HCT116 (cell line): ENCODE data around the gene POLR3GL. TPM values are rescaled to one million over a fixed set of nuclear protein-coding genes. Genes with fewer than 3 reads are reported as not detected.

Experiments
- ATAC-seq: fragments of 200-7000 bp; cut with Tn5 transposase; 2 replicates; pipeline ENCODE4 v1.9.1; 2020; ENCODE audit warnings: mild to moderate bottlenecking, moderate library complexity
- BruUV-seq: library from RNA; stranded (reverse); fragments of 400-500 nt; replicated peaks from 2 replicates; lab custom pipeline; 2021; lab: Mats Ljungman, UMichigan
- CTCF ChIA-PET: fragments of 300-600 bp; sonication (Branson Sonifier 250); formaldehyde crosslinking; loops from one replicate; lab custom pipeline; 2021; ENCODE audit warnings: antibody characterized with exemption; lab: Charles Lee
- POLR2A ChIA-PET: fragments of 300-600, 350-600 bp; sonication (Branson Sonifier 250); formaldehyde crosslinking; loops from one replicate; lab custom pipeline; 2021; ENCODE audit warnings: antibody characterized with exemption; lab: Charles Lee
- RAD21 ChIA-PET, 2 experiments: fragments of 300-600 bp; sonication (Branson Sonifier 250); formaldehyde crosslinking; loops; one replicate each; lab custom pipeline; 2023; ENCODE audit warnings: low total read pairs in 2 of 2; ENCODE audit not compliant: uncharacterized antibody in 2 of 2, unreplicated experiment in 2 of 2, low non-redundant PET in 1 of 2; lab: Charles Lee
- DNase-seq: peaks from one replicate; pipeline ENCODE4 v3.0.0-alpha.2; 2010; ENCODE audit warnings: low read depth, low spot score
- H2AFZ ChIP-seq: fragments of 200-600 bp; shearing (Covaris generic), sonication (generic); 2 replicates; pipeline ENCODE4 v1.6.1; 2017; ENCODE audit warnings: low read depth, mixed run types, mixed read lengths, antibody characterized with exemption, low read length; ENCODE audit not compliant: poor library complexity, severe bottlenecking
- H3K27ac ChIP-seq: 2 replicates; pipeline ENCODE4 v1.5.1; 2012; ENCODE audit warnings: low read depth, low read length
- H3K27me3 ChIP-seq: fragments of 200-600 bp; sonication (generic); 2 replicates; pipeline ENCODE4 v1.6.1; 2016; ENCODE audit warnings: mixed run types, low read length, mixed read lengths; ENCODE audit not compliant: insufficient read depth
- H3K36me3 ChIP-seq, 2 experiments: fragments of 200-500 bp in 1 of 2; fragments of 200-600 bp in 1 of 2; sonication (Bioruptor generic) in 1 of 2; sonication (generic) in 1 of 2; 2 replicates each; pipeline versions ENCODE4 v1.5.1 to v1.6.1; 2014 to 2016; ENCODE audit warnings: low read length in 2 of 2, inconsistent platforms in 1 of 2, mixed read lengths in 1 of 2, mixed run types in 1 of 2; ENCODE audit not compliant: insufficient read depth in 2 of 2, control insufficient read depth in 1 of 2
- H3K4me1 ChIP-seq, 2 experiments: fragments of 200-600 bp in 1 of 2; sonication (generic) in 1 of 2; 2 replicates each; pipeline versions ENCODE4 v1.5.1 to v1.6.1; 2012 to 2017; ENCODE audit warnings: low read length in 2 of 2, inconsistent platforms in 1 of 2, mild to moderate bottlenecking in 1 of 2, mixed read lengths in 1 of 2, mixed run types in 1 of 2, moderate library complexity in 1 of 2; ENCODE audit not compliant: insufficient read depth in 2 of 2, control insufficient read depth in 1 of 2
- H3K4me2 ChIP-seq: fragments of 200-600 bp; sonication (generic); 2 replicates; pipeline ENCODE4 v1.6.1; 2017; ENCODE audit warnings: mixed run types, low read length, mixed read lengths
- H3K4me3 ChIP-seq, 2 experiments: fragments of 200-600 bp in 1 of 2; sonication (generic) in 1 of 2; replicated peaks in 1 of 2; 2 replicates each; pipeline ENCODE4 v1.5.1; 2011 to 2016; ENCODE audit warnings: low read length in 2 of 2, control low read depth in 1 of 2, low read depth in 1 of 2, mild to moderate bottlenecking in 1 of 2, mixed read lengths in 1 of 2, mixed run types in 1 of 2
- H3K79me2 ChIP-seq: fragments of 200-600 bp; sonication (generic); 2 replicates; pipeline ENCODE4 v1.6.1; 2017; ENCODE audit warnings: mild to moderate bottlenecking, mixed run types, low read length, moderate library complexity, mixed read lengths; ENCODE audit not compliant: insufficient read depth
- H3K9ac ChIP-seq: fragments of 200-600 bp; sonication (generic); 2 replicates; pipeline ENCODE4 v1.6.1; 2016; ENCODE audit warnings: low read length, mixed read lengths
- H3K9me2 ChIP-seq: fragments of 200-600 bp; sonication (generic), shearing (Covaris generic); 2 replicates; pipeline ENCODE4 v1.6.1; 2017; ENCODE audit warnings: mixed run types, mild to moderate bottlenecking, moderate library complexity; ENCODE audit not compliant: insufficient read depth
- H3K9me3 ChIP-seq, 2 experiments: fragments of 200-500 bp in 1 of 2; fragments of 200-600 bp in 1 of 2; sonication (Bioruptor generic) in 1 of 2; sonication (generic) in 1 of 2; 2 replicates each; pipeline ENCODE4 v1.6.1; 2014 to 2017; ENCODE audit warnings: low read length in 2 of 2, mixed read lengths in 2 of 2, inconsistent platforms in 1 of 2, low read depth in 1 of 2, mild to moderate bottlenecking in 1 of 2, mixed run types in 1 of 2, moderate library complexity in 1 of 2; ENCODE audit not compliant: control insufficient read depth in 1 of 2, insufficient read depth in 1 of 2
- H4K20me1 ChIP-seq: fragments of 200-600 bp; sonication (generic), shearing (Covaris generic); 2 replicates; pipeline ENCODE4 v1.6.1; 2017; ENCODE audit warnings: mixed run types, mild to moderate bottlenecking, moderate library complexity; ENCODE audit not compliant: insufficient read depth
- EGR1 ChIP-seq: IDR thresholded peaks from 2 replicates; pipeline ENCODE4 v1.6.1; 2012; ENCODE audit warnings: low read depth
- ELF1 ChIP-seq: IDR thresholded peaks from 2 replicates; pipeline ENCODE4 v1.6.1; 2012; ENCODE audit warnings: low read depth, borderline replicate concordance
- EZH2 ChIP-seq: fragments of 200-600 bp; sonication (generic); IDR thresholded peaks from 2 replicates; pipeline ENCODE4 v1.6.1; 2017; ENCODE audit warnings: antibody characterized with exemption, mixed run types
- POLR2A ChIP-seq: IDR thresholded peaks from 2 replicates; pipeline ENCODE4 v1.7.0; 2011; ENCODE audit warnings: borderline replicate concordance; ENCODE audit not compliant: insufficient read depth, insufficient read length; ENCODE audit errors: extremely low read depth
- RAD21 ChIP-seq: IDR thresholded peaks from 2 replicates; pipeline ENCODE4 v1.6.1; 2012; ENCODE audit warnings: low read depth, mild to moderate bottlenecking
- SP1 ChIP-seq: IDR thresholded peaks from 2 replicates; pipeline ENCODE4 v1.6.1; 2012; ENCODE audit warnings: low read depth
- intact Hi-C: fragments of 100-400 bp; cut with micrococcal nuclease; formaldehyde crosslinking; loops from 2 replicates; pipeline ENCODE4 v1.10.0; 2022
- total RNA-seq: library from RNA; stranded (reverse); gene quantifications from one replicate; pipeline ENCODE4 v1.2.1, GENCODE V29; 2021; ENCODE audit not compliant: unreplicated experiment
- TF ChIP-seq, protein P1 (sequence below): IDR thresholded peaks from 2 replicates; pipeline ENCODE4 v1.6.1; 2012
- TF ChIP-seq, protein P2 (sequence below): IDR thresholded peaks from 2 replicates; pipeline ENCODE4 v1.6.1; 2012
- TF ChIP-seq, protein P3 (sequence below), 3 experiments: fragments of 200-600 bp in 1 of 3; sonication (generic) in 1 of 3; IDR thresholded peaks in 2 of 3; conservative IDR thresholded peaks in 1 of 3; 2 replicates each; pipeline ENCODE4 v1.5.1; 2012 to 2017; ENCODE audit warnings: low read depth in 2 of 3, low read length in 2 of 3, antibody characterized with exemption in 1 of 3, borderline replicate concordance in 1 of 3, control low read depth in 1 of 3, mild to moderate bottlenecking in 1 of 3, mixed read lengths in 1 of 3, mixed run types in 1 of 3, moderate library complexity in 1 of 3; ENCODE audit not compliant: insufficient read depth in 1 of 3

The POLR3GL gene
- total RNA-seq, 1 experiment from 2014 or later = 17.9 TPM

DNA sequence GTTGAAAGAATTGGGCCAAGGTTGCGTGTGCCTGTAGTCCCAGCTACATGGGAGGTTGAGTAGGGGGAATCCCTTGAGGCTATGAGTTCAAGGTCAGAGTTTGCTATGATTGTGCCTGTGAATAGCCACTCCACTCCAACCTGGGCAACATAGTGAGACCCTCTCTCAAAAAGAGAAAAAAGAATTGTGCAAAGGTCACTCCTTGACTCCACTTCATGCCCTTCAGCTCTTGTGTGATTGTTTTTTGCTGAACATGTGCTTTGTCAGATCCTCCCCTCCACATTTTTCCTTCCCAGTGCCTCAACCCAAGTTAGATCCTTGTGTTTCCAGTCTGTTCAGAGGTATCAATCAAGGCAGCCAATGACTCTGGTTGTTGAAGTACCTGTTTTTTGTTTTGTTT lies 23.4 kb downstream of the POLR3GL start:
- TF ChIP-seq POLR2A = no peak
- no peak for TF ChIP-seq RAD21
- no peak for TF ChIP-seq ELF1
- TF ChIP-seq EGR1 = no peak
- TF ChIP-seq, protein P1, sequence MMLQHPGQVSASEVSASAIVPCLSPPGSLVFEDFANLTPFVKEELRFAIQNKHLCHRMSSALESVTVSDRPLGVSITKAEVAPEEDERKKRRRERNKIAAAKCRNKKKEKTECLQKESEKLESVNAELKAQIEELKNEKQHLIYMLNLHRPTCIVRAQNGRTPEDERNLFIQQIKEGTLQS = no peak
- TF ChIP-seq, all 23 proteins: peak for 0
- H3K79me2 ChIP-seq = no peaks in the 10 kb centered on the region
- POLR2A ChIA-PET = interaction anchor here (1.3 kb wide), 1 partner anchor 24 kb away, joined by 4 read pairs; the partner anchor contains the start of genes ANKRD34A and POLR3GL
- intact Hi-C loops = no loop called here
- H3K4me3 ChIP-seq = no peak overlapping the region
- no TSS peak for BruUV-seq
- RAD21 ChIA-PET = no interaction called here
- H3K36me3 ChIP-seq = no peaks in the 10 kb centered on the region
- no peaks in the 10 kb centered on the region for H3K9me2 ChIP-seq
- no peak overlapping the region for H3K9ac ChIP-seq
- no peaks in the 10 kb centered on the region for H4K20me1 ChIP-seq
- no peaks in the 10 kb centered on the region for H3K9me3 ChIP-seq
- no peaks in the 10 kb centered on the region for H3K27me3 ChIP-seq
- CTCF ChIA-PET = interaction anchor here (1.6 to 2.2 kb wide), 3 partner anchors 8 to 19 kb away, joined by 4 to 7 read pairs (median 7); no protein-coding TSS in a partner anchor
- no peak overlapping the region for H3K27ac ChIP-seq
- H3K4me1 ChIP-seq = peaks cover 18 to 36% of the 10 kb centered on the region in 2 experiments
- DNase-seq (no peak), ATAC-seq (no peak)
- H2AFZ ChIP-seq = no peak overlapping the region
- no peak overlapping the region for H3K4me2 ChIP-seq

DNA sequence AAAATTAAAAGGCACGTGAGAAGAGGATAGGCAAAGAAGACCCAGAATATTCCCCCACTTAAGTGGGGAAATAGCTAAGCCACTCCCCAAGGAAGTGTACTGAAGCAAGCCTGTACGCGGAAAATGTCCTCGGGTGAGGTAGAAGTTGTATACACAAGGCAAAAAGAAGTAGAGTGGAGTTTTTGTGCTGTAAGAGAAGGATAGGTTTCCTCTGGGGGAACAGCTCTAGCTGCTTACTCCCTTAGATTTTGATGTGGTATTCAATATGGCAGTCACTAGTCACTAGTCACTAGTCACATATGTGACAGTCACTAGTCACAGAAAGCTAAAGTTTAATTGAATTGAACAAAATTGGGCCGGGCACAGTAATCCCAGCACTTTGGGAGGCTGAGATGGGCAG lies 24.3 kb downstream of the POLR3GL start:
- intact Hi-C loops = no loop called here
- no peak for ATAC-seq
- CTCF ChIA-PET = interaction anchor here (1.6 to 2.2 kb wide), 3 partner anchors 9 to 18 kb away, joined by 4 to 7 read pairs (median 7); no protein-coding TSS in a partner anchor
- BruUV-seq = no TSS peak
- Histone ChIP-seq H3K4me3 (no peak overlapping the region), H3K36me3 (no peaks in the 10 kb centered on the region), H3K9ac (no peak overlapping the region), H3K9me2 (no peaks in the 10 kb centered on the region), H3K4me2 (no peak overlapping the region), H2AFZ (no peak overlapping the region), H4K20me1 (no peaks in the 10 kb centered on the region), H3K4me1 (peaks cover 18 to 29% of the 10 kb centered on the region in 2 experiments), H3K27me3 (no peaks in the 10 kb centered on the region), H3K27ac (no peak overlapping the region), H3K9me3 (no peaks in the 10 kb centered on the region), H3K79me2 (no peaks in the 10 kb centered on the region)
- RAD21 ChIA-PET = interaction anchor here in 1 of 2 experiments (0.6 kb wide), 1 partner anchor 39 kb away, joined by 3 read pairs; no protein-coding TSS in a partner anchor
- TF ChIP-seq SP1 (no peak), EGR1 (no peak), EZH2 (no peak)
- TF ChIP-seq, protein P2, sequence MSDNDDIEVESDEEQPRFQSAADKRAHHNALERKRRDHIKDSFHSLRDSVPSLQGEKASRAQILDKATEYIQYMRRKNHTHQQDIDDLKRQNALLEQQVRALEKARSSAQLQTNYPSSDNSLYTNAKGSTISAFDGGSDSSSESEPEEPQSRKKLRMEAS = no peak
- TF ChIP-seq, protein P3, sequence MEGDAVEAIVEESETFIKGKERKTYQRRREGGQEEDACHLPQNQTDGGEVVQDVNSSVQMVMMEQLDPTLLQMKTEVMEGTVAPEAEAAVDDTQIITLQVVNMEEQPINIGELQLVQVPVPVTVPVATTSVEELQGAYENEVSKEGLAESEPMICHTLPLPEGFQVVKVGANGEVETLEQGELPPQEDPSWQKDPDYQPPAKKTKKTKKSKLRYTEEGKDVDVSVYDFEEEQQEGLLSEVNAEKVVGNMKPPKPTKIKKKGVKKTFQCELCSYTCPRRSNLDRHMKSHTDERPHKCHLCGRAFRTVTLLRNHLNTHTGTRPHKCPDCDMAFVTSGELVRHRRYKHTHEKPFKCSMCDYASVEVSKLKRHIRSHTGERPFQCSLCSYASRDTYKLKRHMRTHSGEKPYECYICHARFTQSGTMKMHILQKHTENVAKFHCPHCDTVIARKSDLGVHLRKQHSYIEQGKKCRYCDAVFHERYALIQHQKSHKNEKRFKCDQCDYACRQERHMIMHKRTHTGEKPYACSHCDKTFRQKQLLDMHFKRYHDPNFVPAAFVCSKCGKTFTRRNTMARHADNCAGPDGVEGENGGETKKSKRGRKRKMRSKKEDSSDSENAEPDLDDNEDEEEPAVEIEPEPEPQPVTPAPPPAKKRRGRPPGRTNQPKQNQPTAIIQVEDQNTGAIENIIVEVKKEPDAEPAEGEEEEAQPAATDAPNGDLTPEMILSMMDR (IDR thresholded peaks at IDR 0.05 in 2 of 3, conservative IDR thresholded peaks at IDR 0.05 in 1 of 3; ENCODE audit: borderline replicate concordance in 1 of 3, insufficient read depth in 1 of 3, low read depth in 2 of 3, low read length in 2 of 3) = no peak
- DNase-seq = no peak
- POLR2A ChIA-PET = interaction anchor here (1.3 kb wide), 1 partner anchor 24 kb away, joined by 4 read pairs; the partner anchor contains the start of genes ANKRD34A and POLR3GL
